H9 (cell line): ENCODE measurements around the gene CCDC177. TPM values are rescaled to one million over a fixed set of nuclear protein-coding genes. Genes with fewer than 3 reads are reported as not detected.

Source experiments
- DNase-seq: peaks from one replicate; pipeline ENCODE4 v3.0.0-alpha.2; 2017
- H2AFZ ChIP-seq: one replicate; pipeline ENCODE4 v1.6.1; 2013; ENCODE audit warnings: mild to moderate bottlenecking, low read length, control low read depth, moderate library complexity
- H2AK5ac ChIP-seq: 2 replicates; pipeline ENCODE4 v1.6.1; 2013; ENCODE audit warnings: low read length, control low read depth, mixed read lengths; ENCODE audit not compliant: insufficient read length
- H2BK120ac ChIP-seq: one replicate; pipeline ENCODE4 v1.6.1; 2013; ENCODE audit warnings: low read depth, mild to moderate bottlenecking, low read length, control low read depth, inconsistent platforms; ENCODE audit not compliant: poor library complexity, severe bottlenecking
- H2BK12ac ChIP-seq: 2 replicates; pipeline ENCODE4 v1.6.1; 2013; ENCODE audit warnings: low read length, control low read depth, mixed read lengths, low read depth; ENCODE audit not compliant: insufficient read length
- H2BK15ac ChIP-seq: 2 replicates; pipeline ENCODE4 v1.6.1; 2013; ENCODE audit warnings: low read depth, low read length, control low read depth
- H2BK20ac ChIP-seq: one replicate; pipeline ENCODE4 v1.6.1; 2013; ENCODE audit warnings: low read depth, mild to moderate bottlenecking, low read length, control low read depth, inconsistent platforms; ENCODE audit not compliant: poor library complexity, severe bottlenecking
- H2BK5ac ChIP-seq: 2 replicates; pipeline ENCODE4 v1.6.1; 2013; ENCODE audit warnings: low read length, control low read depth, mixed read lengths; ENCODE audit not compliant: insufficient read length
- H3K14ac ChIP-seq: 2 replicates; pipeline ENCODE4 v1.6.1; 2013; ENCODE audit warnings: low read length, control low read depth; ENCODE audit not compliant: insufficient read depth
- H3K18ac ChIP-seq: 2 replicates; pipeline ENCODE4 v1.6.1; 2013; ENCODE audit warnings: low read depth, mild to moderate bottlenecking, mixed read lengths, low read length, control low read depth; ENCODE audit not compliant: insufficient read length
- H3K23ac ChIP-seq: 2 replicates; pipeline ENCODE4 v1.6.1; 2013; ENCODE audit warnings: low read length, control low read depth, mixed read lengths, low read depth; ENCODE audit not compliant: insufficient read length
- H3K23me2 ChIP-seq: 2 replicates; pipeline ENCODE4 v1.6.1; 2013; ENCODE audit warnings: low read depth, mild to moderate bottlenecking, mixed read lengths, low read length, control low read depth; ENCODE audit not compliant: insufficient read length, poor library complexity, severe bottlenecking
- H3K27ac ChIP-seq: 2 replicates; pipeline ENCODE4 v1.5.1; 2013; ENCODE audit warnings: low read length, control low read depth, mixed read lengths, low read depth; ENCODE audit not compliant: insufficient read length
- H3K27me3 ChIP-seq: 2 replicates; pipeline ENCODE4 v1.6.1; 2013; ENCODE audit warnings: low read length, control low read depth, inconsistent platforms; ENCODE audit not compliant: insufficient read depth
- H3K4ac ChIP-seq: 2 replicates; pipeline ENCODE4 v1.6.1; 2013; ENCODE audit warnings: low read depth, mild to moderate bottlenecking, control low read depth, inconsistent platforms, low read length, moderate library complexity
- H3K4me1 ChIP-seq: 2 replicates; pipeline ENCODE4 v1.6.1; 2013; ENCODE audit warnings: low read length, control low read depth, inconsistent platforms; ENCODE audit not compliant: insufficient read depth
- H3K4me2 ChIP-seq: 2 replicates; pipeline ENCODE4 v1.6.1; 2013; ENCODE audit warnings: low read length, control low read depth, mixed read lengths; ENCODE audit not compliant: insufficient read length, insufficient read depth
- H3K56ac ChIP-seq: 2 replicates; pipeline ENCODE4 v1.6.1; 2013; ENCODE audit warnings: low read depth, mild to moderate bottlenecking, mixed read lengths, low read length, control low read depth; ENCODE audit not compliant: insufficient read length
- H3K79me1 ChIP-seq: 2 replicates; pipeline ENCODE4 v1.6.1; 2013; ENCODE audit warnings: low read depth, mild to moderate bottlenecking, moderate library complexity, low read length, control low read depth, inconsistent platforms; ENCODE audit not compliant: insufficient read depth, poor library complexity, severe bottlenecking
- H3K79me2 ChIP-seq: 2 replicates; pipeline ENCODE4 v1.6.1; 2013; ENCODE audit warnings: low read length, control low read depth, inconsistent platforms; ENCODE audit not compliant: insufficient read depth
- H3K9ac ChIP-seq: 2 replicates; pipeline ENCODE4 v1.6.1; 2013; ENCODE audit warnings: low read length, control low read depth, mixed read lengths; ENCODE audit not compliant: insufficient read length; ENCODE audit errors: extremely low read depth
- H3K9me3 ChIP-seq: one replicate; pipeline ENCODE4 v1.6.1; 2013; ENCODE audit warnings: low read depth, low read length, inconsistent platforms; ENCODE audit not compliant: control insufficient read depth
- H3T11ph ChIP-seq: one replicate; pipeline ENCODE4 v1.6.1; 2013; ENCODE audit warnings: mild to moderate bottlenecking, low read length, control low read depth, inconsistent platforms
- H4K20me1 ChIP-seq: one replicate; pipeline ENCODE4 v1.6.1; 2013; ENCODE audit not compliant: control insufficient read depth, insufficient read length, insufficient read depth
- H4K5ac ChIP-seq: 2 replicates; pipeline ENCODE4 v1.6.1; 2013; ENCODE audit warnings: low read depth, mild to moderate bottlenecking, mixed read lengths, low read length, control low read depth; ENCODE audit not compliant: insufficient read length
- H4K8ac ChIP-seq: replicated peaks from 2 replicates; pipeline ENCODE4 v1.6.1; 2013; ENCODE audit warnings: low read length, control low read depth, mixed read lengths, low read depth; ENCODE audit not compliant: insufficient read length
- H4K91ac ChIP-seq: 2 replicates; pipeline ENCODE4 v1.6.1; 2013; ENCODE audit warnings: low read depth, mild to moderate bottlenecking, moderate library complexity, mixed read lengths, low read length, control low read depth; ENCODE audit not compliant: insufficient read length
- H3K27ac Mint-ChIP-seq, 3 experiments: 2 replicates in 2 of 3; 3 replicates in 1 of 3; pipeline ENCODE4 v1.8.0; 2020 to 2021; ENCODE audit warnings: mixed read lengths in 3 of 3, mild to moderate bottlenecking in 1 of 3, moderate library complexity in 1 of 3
- H3K27me3 Mint-ChIP-seq: 2 replicates; pipeline ENCODE4 v1.8.0; 2021; ENCODE audit warnings: low read depth, mild to moderate bottlenecking, moderate library complexity, mixed read lengths
- H3K36me3 Mint-ChIP-seq, 3 experiments: 2 replicates in 2 of 3; 3 replicates in 1 of 3; pipeline ENCODE4 v1.8.0; 2020 to 2021; ENCODE audit warnings: low read depth in 3 of 3, mixed read lengths in 3 of 3; ENCODE audit not compliant: insufficient read depth in 1 of 3
- H3K4me1 Mint-ChIP-seq, 2 experiments: 2 replicates each; pipeline ENCODE4 v1.8.0; 2020; ENCODE audit warnings: mixed read lengths in 2 of 2
- H3K4me3 Mint-ChIP-seq, 2 experiments: 2 replicates in 1 of 2; 3 replicates in 1 of 2; pipeline ENCODE4 v1.8.0; 2020 to 2021; ENCODE audit warnings: mild to moderate bottlenecking in 2 of 2, mixed read lengths in 2 of 2, moderate library complexity in 1 of 2
- H3K9me3 Mint-ChIP-seq, 2 experiments: 2 replicates in 1 of 2; 3 replicates in 1 of 2; pipeline ENCODE4 v1.8.0; 2020; ENCODE audit warnings: mild to moderate bottlenecking in 2 of 2, mixed read lengths in 2 of 2, moderate library complexity in 1 of 2
- CTCF ChIP-seq: fragments of 200-600 bp; sonication (generic); conservative IDR thresholded peaks from 3 replicates; pipeline ENCODE4 v1.8.0; 2021; ENCODE audit warnings: antibody characterized with exemption, mild to moderate bottlenecking
- WGBS: extraction: QIAGEN DNeasy Blood & Tissue Kit; methylation state at CpG from one replicate; pipeline ENCODE4 v1.1.7; 2013; ENCODE audit warnings: missing lambda C conversion rate, low lambda C conversion rate, mixed read lengths; ENCODE audit not compliant: insufficient read length; ENCODE audit errors: extremely low coverage; 5-methylcytosine and 5-hydroxymethylcytosine counted together
- total RNA-seq: library from RNA; stranded (reverse); gene quantifications from 2 replicates; pipeline ENCODE4 v1.2.1, GENCODE V29; 2021

Gene CCDC177
- total RNA-seq, 1 experiment from 2014 or later = 6.1 TPM

GRCh38 chr14:69525896-69526295, 48.8 kb downstream of the CCDC177 start:
- Histone ChIP-seq H3T11ph (no peak overlapping the region), H2BK5ac (no peak overlapping the region), H3K56ac (no peak overlapping the region), H2AK5ac (no peak overlapping the region), H3K4me2 (no peak overlapping the region), H4K5ac (no peak overlapping the region), H2BK12ac (no peak overlapping the region), H3K9me3 (no peaks in the 10 kb centered on the region), H3K4me1 (no peaks in the 10 kb centered on the region), H2BK20ac (no peak overlapping the region), H4K8ac (no peak overlapping the region), H3K18ac (no peak overlapping the region), H3K23ac (no peak overlapping the region), H3K14ac (no peak overlapping the region), H2AFZ (no peak overlapping the region), H4K91ac (no peak overlapping the region), H3K27me3 (no peaks in the 10 kb centered on the region), H4K20me1 (no peaks in the 10 kb centered on the region), H3K4ac (no peak overlapping the region), H3K79me2 (no peaks in the 10 kb centered on the region), H3K9ac (no peak overlapping the region), H2BK120ac (no peak overlapping the region), H2BK15ac (no peak overlapping the region), H3K23me2 (no peaks in the 10 kb centered on the region), H3K27ac (no peak overlapping the region), H3K79me1 (no peaks in the 10 kb centered on the region)
- H3K36me3 Mint-ChIP-seq = no peaks in the 10 kb centered on the region
- no peaks in the 10 kb centered on the region for H3K9me3 Mint-ChIP-seq
- no peak for DNase-seq
- H3K4me3 Mint-ChIP-seq = no peak overlapping the region
- no peak for TF ChIP-seq CTCF
- peaks cover 0 to 2% of the 10 kb centered on the region in 2 experiments; a peak in 2 of 4 replicates for H3K4me1 Mint-ChIP-seq
- no peak overlapping the region for H3K27ac Mint-ChIP-seq
- no CpG with 5 or more reads among the region's 6 CpGs for WGBS
- peaks cover 13% of the 10 kb centered on the region for H3K27me3 Mint-ChIP-seq
